Sigmoid colon (tissue), 7 donors: ENCODE measurements around the gene CDKL5. TPM values are rescaled to one million over a fixed set of nuclear protein-coding genes. Genes with fewer than 3 reads are reported as not detected.

Experiments used
- DNase-seq: peaks from one replicate; pipeline ENCODE4 v3.0.0-alpha.2; 2019
- H3K27ac ChIP-seq, 4 donors: fragments of 200-600 bp; sonication (generic); one replicate each; pipeline ENCODE4 v1.5.1; 2016 to 2019; ENCODE audit warnings: mild to moderate bottlenecking in 1 of 4
- H3K27me3 ChIP-seq, 3 donors: fragments of 200-600 bp; sonication (generic); one replicate each; pipeline ENCODE4 v1.5.1; 2019; ENCODE audit warnings: mild to moderate bottlenecking in 1 of 3
- H3K36me3 ChIP-seq, 4 donors: fragments of 200-600 bp; sonication (generic); one replicate each; pipeline ENCODE4 v1.5.1; 2016 to 2019
- H3K4me1 ChIP-seq, 4 donors: fragments of 200-600 bp; sonication (generic); one replicate each; pipeline ENCODE4 v1.5.1; 2017 to 2019
- H3K4me3 ChIP-seq, 4 donors: fragments of 200-600 bp; sonication (generic); one replicate each; pipeline ENCODE4 v1.5.1; 2017 to 2019; ENCODE audit warnings: mild to moderate bottlenecking in 2 of 4, moderate library complexity in 1 of 4
- H3K9me3 ChIP-seq, 4 donors: fragments of 200-600 bp in 3 of 4; sonication (generic) in 3 of 4; one replicate each; pipeline versions ENCODE4 v1.5.1 to v1.6.1; 2013 to 2019
- EP300 ChIP-seq, 4 donors: sonication (generic); formaldehyde crosslinking; IDR thresholded peaks; one replicate each; pipeline ENCODE4 v1.6.1; 2017; ENCODE audit warnings: antibody characterized with exemption in 4 of 4
- POLR2A ChIP-seq, 2 donors: fragments of 450-650 bp; IDR thresholded peaks; one replicate each; pipeline ENCODE4 v1.6.1; 2016; ENCODE audit warnings: antibody characterized with exemption in 2 of 2, mild to moderate bottlenecking in 2 of 2, moderate library complexity in 2 of 2
- POLR2AphosphoS5 ChIP-seq, 4 donors: sonication (generic); formaldehyde crosslinking; IDR thresholded peaks; one replicate each; pipeline ENCODE4 v1.6.1; 2017; ENCODE audit warnings: antibody characterized with exemption in 4 of 4
- WGBS, 2 donors: extraction: QIAGEN DNeasy Blood & Tissue Kit; methylation state at CpG; one replicate each; pipeline ENCODE4 v1.1.7; 2013; 5-methylcytosine and 5-hydroxymethylcytosine counted together
- intact Hi-C: fragments of 100-400 bp; cut with DNase I; formaldehyde crosslinking; loops from one replicate; pipeline ENCODE4 v1.15.1; 2023
- polyA plus RNA-seq, 3 donors: library from polyadenylated mRNA; stranded (reverse); fragments of 200-250 nt; gene quantifications; one replicate each; pipeline ENCODE4 v1.2.3, GENCODE V29; 2013
- total RNA-seq, 4 donors: library from RNA; depleted of rRNA; stranded (reverse); fragments of >200 nt; gene quantifications; one replicate each; pipeline ENCODE4 v1.1.0, GENCODE V29; 2016
- TF ChIP-seq, protein P1 (sequence below), 4 experiments: fragments of 450-650 bp in 3 of 4; fragments of 200-600 bp in 1 of 4; IDR thresholded peaks; one replicate each; pipeline ENCODE4 v1.5.1; 2016 to 2019; ENCODE audit warnings: antibody characterized with exemption in 4 of 4, mild to moderate bottlenecking in 3 of 4, moderate library complexity in 2 of 4
- donor health status: healthy with polysubstance abuse.
- donor health status: Bipolar disorder and iron deficiency.
- donor health status: healthy.

CDKL5 gene
- total and polyA plus RNA-seq, 7 donors = 0.46 to 8.9 (median 5.2) TPM

DNA sequence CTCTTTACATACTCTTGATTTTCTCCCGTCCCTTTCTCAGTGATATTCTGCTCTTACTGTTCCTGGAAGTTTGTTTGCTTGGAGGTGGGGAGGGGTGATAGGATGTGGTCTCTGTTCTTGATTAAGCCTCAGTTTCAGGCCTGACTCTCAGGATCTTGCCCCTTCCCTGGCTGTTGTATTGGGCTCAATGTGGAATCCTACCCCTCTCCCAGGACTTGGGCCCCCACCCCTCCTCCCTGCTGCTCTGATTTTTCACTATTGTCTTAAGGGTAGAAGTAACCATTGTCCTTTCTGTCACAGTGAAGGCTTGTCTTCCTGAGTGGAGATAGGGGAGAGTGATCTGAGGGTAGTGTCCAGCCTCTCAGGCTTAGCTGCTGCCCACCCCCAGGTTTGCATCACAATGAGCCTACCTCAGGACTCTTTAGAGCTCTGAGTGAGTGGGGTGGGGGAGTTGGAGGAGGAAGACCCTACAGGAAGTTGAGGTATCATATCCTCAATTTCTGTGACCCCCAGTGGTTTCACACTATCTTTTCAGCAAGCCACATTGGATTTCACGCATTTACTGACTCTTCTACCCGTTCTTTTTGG, 16.5 kb downstream of the CDKL5 start:
- intact Hi-C loops = no loop called here
- Histone ChIP-seq H3K9me3 (no peaks in the 10 kb centered on the region), H3K27ac (no peak overlapping the region), H3K4me3 (no peak overlapping the region), H3K4me1 (no peaks in the 10 kb centered on the region), H3K36me3 (no peaks in the 10 kb centered on the region), H3K27me3 (no peaks in the 10 kb centered on the region)
- no peak for DNase-seq
- TF ChIP-seq POLR2A (IDR thresholded peaks at IDR 0.05) = no peak
- no peak for TF ChIP-seq POLR2AphosphoS5 (IDR thresholded peaks at IDR 0.05)
- no peak for TF ChIP-seq EP300 (IDR thresholded peaks at IDR 0.05)
- TF ChIP-seq, protein P1, sequence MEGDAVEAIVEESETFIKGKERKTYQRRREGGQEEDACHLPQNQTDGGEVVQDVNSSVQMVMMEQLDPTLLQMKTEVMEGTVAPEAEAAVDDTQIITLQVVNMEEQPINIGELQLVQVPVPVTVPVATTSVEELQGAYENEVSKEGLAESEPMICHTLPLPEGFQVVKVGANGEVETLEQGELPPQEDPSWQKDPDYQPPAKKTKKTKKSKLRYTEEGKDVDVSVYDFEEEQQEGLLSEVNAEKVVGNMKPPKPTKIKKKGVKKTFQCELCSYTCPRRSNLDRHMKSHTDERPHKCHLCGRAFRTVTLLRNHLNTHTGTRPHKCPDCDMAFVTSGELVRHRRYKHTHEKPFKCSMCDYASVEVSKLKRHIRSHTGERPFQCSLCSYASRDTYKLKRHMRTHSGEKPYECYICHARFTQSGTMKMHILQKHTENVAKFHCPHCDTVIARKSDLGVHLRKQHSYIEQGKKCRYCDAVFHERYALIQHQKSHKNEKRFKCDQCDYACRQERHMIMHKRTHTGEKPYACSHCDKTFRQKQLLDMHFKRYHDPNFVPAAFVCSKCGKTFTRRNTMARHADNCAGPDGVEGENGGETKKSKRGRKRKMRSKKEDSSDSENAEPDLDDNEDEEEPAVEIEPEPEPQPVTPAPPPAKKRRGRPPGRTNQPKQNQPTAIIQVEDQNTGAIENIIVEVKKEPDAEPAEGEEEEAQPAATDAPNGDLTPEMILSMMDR (IDR thresholded peaks at IDR 0.05) = no peak
- WGBS, 2 donors = 81 to 89% methylated on average over 3 of the region's 3 CpGs

DNA sequence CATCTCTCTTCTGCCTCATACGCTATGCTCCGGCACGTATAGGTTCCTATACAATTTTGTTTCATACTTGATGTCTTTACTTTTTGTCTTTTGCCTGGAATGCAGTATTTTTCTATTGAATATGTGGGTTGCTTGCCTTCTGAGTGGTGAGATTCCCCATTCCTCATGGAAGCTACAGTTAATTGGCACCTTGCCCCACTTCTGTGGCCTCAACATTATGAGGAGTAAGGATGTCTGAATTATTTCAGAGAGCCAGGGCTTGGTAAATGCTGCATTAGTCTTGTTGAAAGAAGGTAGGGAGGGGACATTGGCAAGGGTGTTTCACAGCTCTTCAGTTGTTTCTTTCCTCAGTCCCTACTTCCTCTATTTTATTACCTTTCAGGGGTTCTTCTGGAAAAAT, 23.0 kb downstream of the CDKL5 start:
- Histone ChIP-seq H3K27me3 (no peaks in the 10 kb centered on the region), H3K9me3 (no peaks in the 10 kb centered on the region), H3K4me1 (no peaks in the 10 kb centered on the region), H3K36me3 (no peaks in the 10 kb centered on the region), H3K4me3 (no peak overlapping the region), H3K27ac (no peak overlapping the region)
- intact Hi-C loops = no loop called here
- DNase-seq = no peak
- TF ChIP-seq, protein P1 (IDR thresholded peaks at IDR 0.05) = no peak
- TF ChIP-seq EP300 (IDR thresholded peaks at IDR 0.05) = no peak
- no peak for TF ChIP-seq POLR2A (IDR thresholded peaks at IDR 0.05)
- no peak for TF ChIP-seq POLR2AphosphoS5 (IDR thresholded peaks at IDR 0.05)
- WGBS, 2 donors = 99% methylated on average over 3 of the region's 3 CpGs

DNA sequence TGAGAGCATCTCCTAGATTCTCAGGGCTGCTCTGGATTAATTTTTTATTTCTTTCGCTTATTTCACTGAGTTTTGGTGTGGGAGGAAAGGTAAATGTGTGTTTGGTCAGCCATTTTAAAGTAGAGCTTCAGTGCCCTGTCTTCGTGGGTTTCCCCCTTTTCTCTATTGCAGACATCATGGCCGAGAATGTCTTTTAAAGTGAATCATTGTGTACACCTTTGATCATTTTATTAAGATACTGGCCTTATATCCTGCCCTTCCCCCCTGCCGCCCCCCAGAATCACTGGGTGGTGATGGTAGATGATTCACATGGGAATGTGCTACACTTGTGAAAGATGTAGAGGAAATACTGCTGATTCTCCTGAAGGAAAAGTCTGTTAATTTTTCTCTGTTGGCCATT, 23.8 kb downstream of the CDKL5 start:
- intact Hi-C loops = no loop called here
- no peak for DNase-seq
- no peaks in the 10 kb centered on the region for H3K27me3 ChIP-seq
- H3K4me1 ChIP-seq = no peaks in the 10 kb centered on the region
- H3K36me3 ChIP-seq = no peaks in the 10 kb centered on the region
- no peak for TF ChIP-seq POLR2A (IDR thresholded peaks at IDR 0.05)
- TF ChIP-seq, protein P1 (IDR thresholded peaks at IDR 0.05) = no peak
- H3K4me3 ChIP-seq = no peak overlapping the region
- no peak overlapping the region for H3K27ac ChIP-seq
- WGBS, 2 donors = 90 to 92% methylated on average over 4 of the region's 4 CpGs
- H3K9me3 ChIP-seq = no peaks in the 10 kb centered on the region

DNA sequence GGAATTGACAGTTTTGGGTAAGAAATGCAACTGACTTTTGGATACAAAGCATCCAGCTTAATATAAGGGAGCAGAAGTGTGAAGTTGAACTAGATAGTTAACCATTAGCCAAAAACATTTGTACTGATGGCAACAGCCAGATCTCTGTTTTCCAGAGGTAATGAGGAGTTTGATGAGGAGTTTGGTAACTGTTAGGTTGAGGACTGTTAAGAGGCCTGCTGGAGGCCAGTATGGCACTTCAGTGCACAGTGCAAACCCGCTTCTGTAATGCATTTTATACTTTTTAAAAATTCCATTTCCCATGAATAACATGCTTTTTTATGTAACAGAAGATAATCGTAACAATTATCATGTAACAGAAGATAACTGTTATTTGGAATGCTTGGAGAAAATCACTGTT, 30.0 kb downstream of the CDKL5 start:
- no peaks in the 10 kb centered on the region for H3K9me3 ChIP-seq
- intact Hi-C loops = no loop called here
- no peaks in the 10 kb centered on the region for H3K4me1 ChIP-seq
- H3K27me3 ChIP-seq = no peaks in the 10 kb centered on the region
- no peak overlapping the region for H3K27ac ChIP-seq
- 83 to 86% methylated on average over 2 of the region's 2 CpGs for WGBS, 2 donors
- H3K4me3 ChIP-seq = no peak overlapping the region
- TF ChIP-seq EP300 (IDR thresholded peaks at IDR 0.05) (no peak), POLR2AphosphoS5 (IDR thresholded peaks at IDR 0.05) (no peak), POLR2A (IDR thresholded peaks at IDR 0.05) (no peak)
- TF ChIP-seq, protein P1 (IDR thresholded peaks at IDR 0.05) = no peak
- DNase-seq = no peak
- no peaks in the 10 kb centered on the region for H3K36me3 ChIP-seq

DNA sequence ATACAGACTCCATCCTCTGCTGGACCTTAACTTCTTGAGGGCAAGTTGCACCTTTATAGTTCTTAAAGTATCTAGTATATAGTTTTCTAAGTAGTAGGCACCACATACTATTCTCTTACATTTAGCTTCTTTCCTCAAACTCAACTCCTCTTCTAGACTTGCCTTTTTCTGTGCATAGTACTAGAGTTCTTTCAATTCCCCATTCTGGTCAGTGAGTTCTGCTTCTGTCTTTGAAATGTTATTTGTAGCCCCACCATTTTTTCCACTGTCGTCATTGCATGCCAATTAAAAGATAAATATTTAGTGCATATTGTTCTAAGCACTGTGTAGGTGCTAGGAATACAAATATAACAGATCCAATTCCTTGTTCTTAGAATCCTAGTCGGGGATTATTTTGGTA, 31.6 kb downstream of the CDKL5 start:
- 74 to 84% methylated on average over 2 of the region's 2 CpGs for WGBS, 2 donors
- intact Hi-C loops = no loop called here
- TF ChIP-seq EP300 (IDR thresholded peaks at IDR 0.05) (no peak), POLR2AphosphoS5 (IDR thresholded peaks at IDR 0.05) (no peak), POLR2A (IDR thresholded peaks at IDR 0.05) (no peak)
- TF ChIP-seq, protein P1 (IDR thresholded peaks at IDR 0.05) = no peak
- Histone ChIP-seq H3K9me3 (no peaks in the 10 kb centered on the region), H3K27me3 (no peaks in the 10 kb centered on the region), H3K27ac (no peak overlapping the region), H3K4me1 (no peaks in the 10 kb centered on the region), H3K4me3 (no peak overlapping the region), H3K36me3 (no peaks in the 10 kb centered on the region)
- DNase-seq = no peak
